WTC11 (cell line): ENCODE measurements around the gene SPEF1. TPM values are rescaled to one million over a fixed set of nuclear protein-coding genes. Genes with fewer than 3 reads are reported as not detected.

Source experiments
- ATAC-seq: fragments of 200-7000 bp; cut with Tn5 transposase; 2 replicates; pipeline ENCODE4 v1.10.0; 2021; ENCODE audit warnings: mild to moderate bottlenecking, moderate library complexity
- CTCF ChIA-PET: fragments of 300-600 bp; sonication (Branson Sonifier 250); formaldehyde crosslinking; loops from one replicate; lab custom pipeline; 2021; ENCODE audit warnings: antibody characterized with exemption; lab: Charles Lee
- POLR2A ChIA-PET: fragments of 350-600 bp; sonication (Branson Sonifier 250); formaldehyde crosslinking; loops from one replicate; lab custom pipeline; 2021; ENCODE audit warnings: antibody characterized with exemption; lab: Charles Lee
- DNase-seq: peaks from one replicate; pipeline ENCODE4 v3.0.0; 2021; ENCODE audit warnings: low spot score
- H3K27ac Mint-ChIP-seq: 2 replicates; pipeline ENCODE4 v1.8.0; 2021; ENCODE audit warnings: mixed read lengths
- H3K27me3 Mint-ChIP-seq: 2 replicates; pipeline ENCODE4 v1.8.0; 2021; ENCODE audit warnings: low read depth, mild to moderate bottlenecking, moderate library complexity, mixed read lengths
- H3K36me3 Mint-ChIP-seq: 2 replicates; pipeline ENCODE4 v1.8.0; 2021; ENCODE audit warnings: mixed read lengths
- H3K4me1 Mint-ChIP-seq: 2 replicates; pipeline ENCODE4 v1.8.0; 2022; ENCODE audit warnings: mixed read lengths
- H3K4me3 Mint-ChIP-seq: 2 replicates; pipeline ENCODE4 v1.8.0; 2021; ENCODE audit warnings: mild to moderate bottlenecking, moderate library complexity, mixed read lengths
- H3K9me3 Mint-ChIP-seq: 2 replicates; pipeline ENCODE4 v1.8.0; 2021; ENCODE audit warnings: mixed read lengths
- ESRRA ChIP-seq: sonication (generic); formaldehyde crosslinking; IDR thresholded peaks from 2 replicates; pipeline ENCODE4 v1.8.1; 2022; ENCODE audit warnings: mild to moderate bottlenecking, missing genetic modification reagents, borderline replicate concordance
- NFYB ChIP-seq: sonication (generic); formaldehyde crosslinking; conservative IDR thresholded peaks from 2 replicates; pipeline ENCODE4 v1.8.0; 2022; ENCODE audit warnings: low read depth, missing genetic modification reagents
- NR1H2 ChIP-seq: sonication (generic); formaldehyde crosslinking; IDR thresholded peaks from 2 replicates; pipeline ENCODE4 v1.9.0; 2021; ENCODE audit warnings: mild to moderate bottlenecking, moderate library complexity, missing genetic modification reagents
- NR3C1 ChIP-seq: sonication (generic); formaldehyde crosslinking; conservative IDR thresholded peaks from 2 replicates; pipeline ENCODE4 v1.8.1; 2023; ENCODE audit warnings: low read depth, mild to moderate bottlenecking, missing genetic modification reagents
- OVOL2 ChIP-seq: fragments of 250-450 bp; sonication (Bioruptor Pico); IDR thresholded peaks from 2 replicates; pipeline ENCODE4 v1.9.0; 2021; ENCODE audit warnings: mild to moderate bottlenecking, borderline replicate concordance
- RORB ChIP-seq: fragments of 250-450 bp; sonication (Bioruptor Pico); IDR thresholded peaks from 2 replicates; pipeline ENCODE4 v1.9.0; 2021; ENCODE audit warnings: mild to moderate bottlenecking
- SMAD3 ChIP-seq: sonication (generic); formaldehyde crosslinking; IDR thresholded peaks from 2 replicates; pipeline ENCODE4 v1.8.0; 2022; ENCODE audit warnings: missing genetic modification reagents, mild to moderate bottlenecking, borderline replicate concordance
- SP1 ChIP-seq: sonication (generic); formaldehyde crosslinking; conservative IDR thresholded peaks from 2 replicates; pipeline ENCODE4 v1.8.1; 2022; ENCODE audit warnings: missing genetic modification reagents
- ZNF671 ChIP-seq: fragments of 250-450 bp; sonication (Bioruptor Pico); IDR thresholded peaks from 2 replicates; pipeline ENCODE4 v1.8.0; 2021; ENCODE audit warnings: mild to moderate bottlenecking
- total RNA-seq: library from RNA; stranded (reverse); gene quantifications from 3 replicates; pipeline ENCODE4 v1.2.3, GENCODE V29; 2021
- TF ChIP-seq, protein P1 (sequence below): sonication (generic); formaldehyde crosslinking; IDR thresholded peaks from 2 replicates; pipeline ENCODE4 v1.8.1; 2022; ENCODE audit warnings: low read depth, missing genetic modification reagents, borderline replicate concordance
- TF ChIP-seq, protein P2 (sequence below): sonication (generic); formaldehyde crosslinking; IDR thresholded peaks from 2 replicates; pipeline ENCODE4 v1.8.1; 2023; ENCODE audit warnings: mild to moderate bottlenecking, missing genetic modification reagents, moderate library complexity
- TF ChIP-seq, protein P3 (sequence below): sonication (generic); formaldehyde crosslinking; IDR thresholded peaks from 2 replicates; pipeline ENCODE4 v1.8.0; 2023; ENCODE audit warnings: missing genetic modification reagents, mild to moderate bottlenecking, borderline replicate concordance
- TF ChIP-seq, protein P4 (sequence below): sonication (generic); formaldehyde crosslinking; IDR thresholded peaks from 2 replicates; pipeline ENCODE4 v1.8.1; 2022; ENCODE audit warnings: low read depth, mild to moderate bottlenecking, moderate library complexity, missing genetic modification reagents, borderline replicate concordance
- TF ChIP-seq, protein P5 (sequence below): fragments of 250-450 bp; sonication (Bioruptor Pico); IDR thresholded peaks from 2 replicates; pipeline ENCODE4 v1.9.0; 2021; ENCODE audit warnings: moderate library complexity, mild to moderate bottlenecking, inconsistent platforms, borderline replicate concordance
- TF ChIP-seq, protein P6 (sequence below): fragments of 200-600 bp; IDR thresholded peaks from 2 replicates; pipeline ENCODE4 v1.8.0; 2022; ENCODE audit warnings: antibody characterized with exemption

The SPEF1 gene
- total RNA-seq, 1 experiment from 2014 or later = 0.72 TPM

DNA sequence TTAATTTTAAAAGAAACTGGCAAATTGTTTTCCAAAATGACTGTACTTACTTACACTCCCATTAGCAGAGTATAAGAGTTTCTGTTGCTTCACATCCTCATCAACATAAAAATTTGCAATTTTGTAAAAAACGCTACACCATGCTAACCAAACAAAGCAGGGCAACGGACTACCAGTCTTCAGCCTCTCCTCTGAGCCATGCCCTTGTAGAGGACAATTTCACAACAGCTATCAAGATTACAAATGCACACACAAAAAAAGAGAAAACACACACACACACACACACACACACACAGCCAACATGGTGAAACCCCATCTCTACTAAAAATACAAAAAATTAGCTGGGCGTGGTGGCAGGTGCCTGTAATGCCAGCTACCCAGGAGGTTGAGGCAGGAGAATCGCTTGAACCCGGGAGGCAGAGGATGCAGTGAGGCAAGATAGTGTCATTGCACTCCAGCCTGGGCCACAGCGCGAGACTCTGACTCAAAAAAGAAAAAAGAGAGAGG, 9.6 kb downstream of the SPEF1 start:
- no peaks in the 10 kb centered on the region for H3K9me3 Mint-ChIP-seq
- H3K27me3 Mint-ChIP-seq = peaks cover 31% of the 10 kb centered on the region
- H3K36me3 Mint-ChIP-seq = no peaks in the 10 kb centered on the region
- ChIA-PET CTCF (interaction anchor here (1.0 to 1.4 kb wide), 2 partner anchors 10 to 93 kb away, joined by 3 to 5 read pairs; partner anchors contain the start of gene SPEF1), POLR2A (no interaction called here)
- ATAC-seq = no peak
- TF ChIP-seq, protein P1, sequence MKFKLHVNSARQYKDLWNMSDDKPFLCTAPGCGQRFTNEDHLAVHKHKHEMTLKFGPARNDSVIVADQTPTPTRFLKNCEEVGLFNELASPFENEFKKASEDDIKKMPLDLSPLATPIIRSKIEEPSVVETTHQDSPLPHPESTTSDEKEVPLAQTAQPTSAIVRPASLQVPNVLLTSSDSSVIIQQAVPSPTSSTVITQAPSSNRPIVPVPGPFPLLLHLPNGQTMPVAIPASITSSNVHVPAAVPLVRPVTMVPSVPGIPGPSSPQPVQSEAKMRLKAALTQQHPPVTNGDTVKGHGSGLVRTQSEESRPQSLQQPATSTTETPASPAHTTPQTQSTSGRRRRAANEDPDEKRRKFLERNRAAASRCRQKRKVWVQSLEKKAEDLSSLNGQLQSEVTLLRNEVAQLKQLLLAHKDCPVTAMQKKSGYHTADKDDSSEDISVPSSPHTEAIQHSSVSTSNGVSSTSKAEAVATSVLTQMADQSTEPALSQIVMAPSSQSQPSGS (CRISPR knock-in tag) = no peak
- TF ChIP-seq RORB (CRISPR knock-in tag) (no peak), ESRRA (no peak), NR3C1 (CRISPR knock-in tag) (no peak), SP1 (CRISPR knock-in tag) (no peak), OVOL2 (CRISPR knock-in tag) (no peak), NR1H2 (CRISPR knock-in tag) (no peak), SMAD3 (CRISPR knock-in tag) (no peak), ZNF671 (CRISPR knock-in tag) (no peak)
- TF ChIP-seq, protein P2, sequence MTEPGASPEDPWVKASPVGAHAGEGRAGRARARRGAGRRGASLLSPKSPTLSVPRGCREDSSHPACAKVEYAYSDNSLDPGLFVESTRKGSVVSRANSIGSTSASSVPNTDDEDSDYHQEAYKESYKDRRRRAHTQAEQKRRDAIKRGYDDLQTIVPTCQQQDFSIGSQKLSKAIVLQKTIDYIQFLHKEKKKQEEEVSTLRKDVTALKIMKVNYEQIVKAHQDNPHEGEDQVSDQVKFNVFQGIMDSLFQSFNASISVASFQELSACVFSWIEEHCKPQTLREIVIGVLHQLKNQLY (CRISPR knock-in tag) = no peak
- TF ChIP-seq, protein P3, sequence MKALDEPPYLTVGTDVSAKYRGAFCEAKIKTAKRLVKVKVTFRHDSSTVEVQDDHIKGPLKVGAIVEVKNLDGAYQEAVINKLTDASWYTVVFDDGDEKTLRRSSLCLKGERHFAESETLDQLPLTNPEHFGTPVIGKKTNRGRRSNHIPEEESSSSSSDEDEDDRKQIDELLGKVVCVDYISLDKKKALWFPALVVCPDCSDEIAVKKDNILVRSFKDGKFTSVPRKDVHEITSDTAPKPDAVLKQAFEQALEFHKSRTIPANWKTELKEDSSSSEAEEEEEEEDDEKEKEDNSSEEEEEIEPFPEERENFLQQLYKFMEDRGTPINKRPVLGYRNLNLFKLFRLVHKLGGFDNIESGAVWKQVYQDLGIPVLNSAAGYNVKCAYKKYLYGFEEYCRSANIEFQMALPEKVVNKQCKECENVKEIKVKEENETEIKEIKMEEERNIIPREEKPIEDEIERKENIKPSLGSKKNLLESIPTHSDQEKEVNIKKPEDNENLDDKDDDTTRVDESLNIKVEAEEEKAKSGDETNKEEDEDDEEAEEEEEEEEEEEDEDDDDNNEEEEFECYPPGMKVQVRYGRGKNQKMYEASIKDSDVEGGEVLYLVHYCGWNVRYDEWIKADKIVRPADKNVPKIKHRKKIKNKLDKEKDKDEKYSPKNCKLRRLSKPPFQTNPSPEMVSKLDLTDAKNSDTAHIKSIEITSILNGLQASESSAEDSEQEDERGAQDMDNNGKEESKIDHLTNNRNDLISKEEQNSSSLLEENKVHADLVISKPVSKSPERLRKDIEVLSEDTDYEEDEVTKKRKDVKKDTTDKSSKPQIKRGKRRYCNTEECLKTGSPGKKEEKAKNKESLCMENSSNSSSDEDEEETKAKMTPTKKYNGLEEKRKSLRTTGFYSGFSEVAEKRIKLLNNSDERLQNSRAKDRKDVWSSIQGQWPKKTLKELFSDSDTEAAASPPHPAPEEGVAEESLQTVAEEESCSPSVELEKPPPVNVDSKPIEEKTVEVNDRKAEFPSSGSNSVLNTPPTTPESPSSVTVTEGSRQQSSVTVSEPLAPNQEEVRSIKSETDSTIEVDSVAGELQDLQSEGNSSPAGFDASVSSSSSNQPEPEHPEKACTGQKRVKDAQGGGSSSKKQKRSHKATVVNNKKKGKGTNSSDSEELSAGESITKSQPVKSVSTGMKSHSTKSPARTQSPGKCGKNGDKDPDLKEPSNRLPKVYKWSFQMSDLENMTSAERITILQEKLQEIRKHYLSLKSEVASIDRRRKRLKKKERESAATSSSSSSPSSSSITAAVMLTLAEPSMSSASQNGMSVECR (CRISPR knock-in tag) = no peak
- TF ChIP-seq, protein P4, sequence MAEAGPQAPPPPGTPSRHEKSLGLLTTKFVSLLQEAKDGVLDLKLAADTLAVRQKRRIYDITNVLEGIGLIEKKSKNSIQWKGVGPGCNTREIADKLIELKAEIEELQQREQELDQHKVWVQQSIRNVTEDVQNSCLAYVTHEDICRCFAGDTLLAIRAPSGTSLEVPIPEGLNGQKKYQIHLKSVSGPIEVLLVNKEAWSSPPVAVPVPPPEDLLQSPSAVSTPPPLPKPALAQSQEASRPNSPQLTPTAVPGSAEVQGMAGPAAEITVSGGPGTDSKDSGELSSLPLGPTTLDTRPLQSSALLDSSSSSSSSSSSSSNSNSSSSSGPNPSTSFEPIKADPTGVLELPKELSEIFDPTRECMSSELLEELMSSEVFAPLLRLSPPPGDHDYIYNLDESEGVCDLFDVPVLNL (CRISPR knock-in tag) = no peak
- TF ChIP-seq, protein P5, sequence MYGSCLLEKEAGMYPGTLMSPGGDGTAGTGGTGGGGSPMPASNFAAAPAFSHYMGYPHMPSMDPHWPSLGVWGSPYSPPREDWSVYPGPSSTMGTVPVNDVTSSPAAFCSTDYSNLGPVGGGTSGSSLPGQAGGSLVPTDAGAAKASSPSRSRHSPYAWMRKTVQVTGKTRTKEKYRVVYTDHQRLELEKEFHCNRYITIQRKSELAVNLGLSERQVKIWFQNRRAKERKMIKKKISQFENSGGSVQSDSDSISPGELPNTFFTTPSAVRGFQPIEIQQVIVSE (CRISPR knock-in tag) = no peak
- DNase-seq = no peak
- no peak overlapping the region for H3K27ac Mint-ChIP-seq
- H3K4me1 Mint-ChIP-seq = peaks cover 12% of the 10 kb centered on the region
- H3K4me3 Mint-ChIP-seq = no peak overlapping the region

DNA sequence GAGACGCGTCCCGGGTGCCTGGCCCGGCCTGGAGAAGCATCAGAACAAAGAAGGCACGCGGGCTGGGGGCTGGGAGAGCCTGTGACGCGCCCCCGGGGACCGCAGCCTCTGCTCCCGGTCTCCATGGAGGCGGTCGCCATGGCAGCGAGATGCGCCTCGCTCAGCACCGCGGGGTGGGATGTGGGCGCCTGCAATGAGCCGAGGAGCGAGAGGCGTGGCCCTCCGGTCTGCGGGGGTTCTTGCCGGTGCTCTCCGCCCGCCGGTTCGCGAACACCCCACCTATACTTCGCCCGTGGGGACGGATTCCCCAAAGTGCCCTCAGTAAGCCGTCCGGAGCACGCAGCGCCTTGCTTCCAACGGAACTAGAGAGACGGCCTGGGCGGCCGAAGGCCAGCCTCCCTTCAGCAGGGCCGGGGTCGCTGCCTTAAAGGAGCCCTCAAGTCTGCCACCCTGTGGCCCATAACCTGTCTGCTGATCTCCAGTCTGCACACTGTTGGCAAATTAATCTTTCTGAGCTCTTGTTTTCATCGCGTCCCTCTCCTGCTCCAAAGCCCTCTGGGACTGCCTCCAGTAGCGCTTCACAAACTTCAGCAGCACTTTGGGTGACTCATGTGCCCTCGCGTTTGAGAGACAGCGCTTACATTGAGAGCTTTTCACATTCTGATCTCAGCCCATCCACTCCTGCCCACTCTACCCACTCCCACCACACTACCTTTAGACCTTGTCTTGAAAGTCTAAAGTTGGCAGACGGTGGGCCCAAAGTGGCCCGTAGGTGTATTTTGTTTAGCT, 12.7 kb downstream of the SPEF1 start:
- no peaks in the 10 kb centered on the region for H3K36me3 Mint-ChIP-seq
- no peaks in the 10 kb centered on the region for H3K9me3 Mint-ChIP-seq
- POLR2A ChIA-PET = interaction anchor here (1.2 to 2.3 kb wide), 4 partner anchors 9 to 36 kb away, joined by 3 to 14 read pairs (median 8); partner anchors contain the start of gene HSPA12B
- peak; percentile 58 for ATAC-seq
- no peak for TF ChIP-seq NFYB (CRISPR knock-in tag)
- TF ChIP-seq, protein P6, sequence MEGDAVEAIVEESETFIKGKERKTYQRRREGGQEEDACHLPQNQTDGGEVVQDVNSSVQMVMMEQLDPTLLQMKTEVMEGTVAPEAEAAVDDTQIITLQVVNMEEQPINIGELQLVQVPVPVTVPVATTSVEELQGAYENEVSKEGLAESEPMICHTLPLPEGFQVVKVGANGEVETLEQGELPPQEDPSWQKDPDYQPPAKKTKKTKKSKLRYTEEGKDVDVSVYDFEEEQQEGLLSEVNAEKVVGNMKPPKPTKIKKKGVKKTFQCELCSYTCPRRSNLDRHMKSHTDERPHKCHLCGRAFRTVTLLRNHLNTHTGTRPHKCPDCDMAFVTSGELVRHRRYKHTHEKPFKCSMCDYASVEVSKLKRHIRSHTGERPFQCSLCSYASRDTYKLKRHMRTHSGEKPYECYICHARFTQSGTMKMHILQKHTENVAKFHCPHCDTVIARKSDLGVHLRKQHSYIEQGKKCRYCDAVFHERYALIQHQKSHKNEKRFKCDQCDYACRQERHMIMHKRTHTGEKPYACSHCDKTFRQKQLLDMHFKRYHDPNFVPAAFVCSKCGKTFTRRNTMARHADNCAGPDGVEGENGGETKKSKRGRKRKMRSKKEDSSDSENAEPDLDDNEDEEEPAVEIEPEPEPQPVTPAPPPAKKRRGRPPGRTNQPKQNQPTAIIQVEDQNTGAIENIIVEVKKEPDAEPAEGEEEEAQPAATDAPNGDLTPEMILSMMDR = peak; percentile 30; the same call in 1 of the 2 replicates
- CTCF ChIA-PET = interaction anchor here (0.6 to 8.1 kb wide), 31 partner anchors 8 to 317 kb away, joined by 3 to 195 read pairs (median 5); partner anchors contain the start of genes AP5S1, CENPB, HSPA12B and SPEF1
- H3K4me1 Mint-ChIP-seq = peaks cover 19% of the 10 kb centered on the region
- H3K27ac Mint-ChIP-seq = peak overlapping the region; percentile 79; the same call in 1 of the 2 replicates
- DNase-seq = peak; percentile 89
- peaks cover 13% of the 10 kb centered on the region for H3K27me3 Mint-ChIP-seq
- H3K4me3 Mint-ChIP-seq = peak overlapping the region; percentile 94
